Renal pelvis (tissue), 4 donors: ENCODE results near the gene ARHGEF3. TPM values are rescaled to one million over a fixed set of nuclear protein-coding genes. Genes with fewer than 3 reads are reported as not detected.
"Not testable (repeated sequence)": the region's sequence is repeated elsewhere in the genome, so short reads cannot be mapped to it uniquely, and the experiment has no call there.

Experiments
- DNase-seq: peaks from one replicate; pipeline ENCODE4 v3.0.0-alpha.2; 2013
- polyA plus RNA-seq, 3 donors: library from polyadenylated mRNA; unstranded; fragments of 120-200 nt; gene quantifications; one replicate each; pipeline ENCODE4 v1.2.1, GENCODE V29; 2013; ENCODE audit not compliant: insufficient read length in 3 of 3

Gene ARHGEF3
- polyA plus RNA-seq, 3 donors: 73.5 to 86.4 (median 77.8) TPM

- DNase-seq: peak; percentile 61
Measured at GRCh38 chr3:56748663-56749231, 53.0 kb downstream of the ARHGEF3 start.

DNA sequence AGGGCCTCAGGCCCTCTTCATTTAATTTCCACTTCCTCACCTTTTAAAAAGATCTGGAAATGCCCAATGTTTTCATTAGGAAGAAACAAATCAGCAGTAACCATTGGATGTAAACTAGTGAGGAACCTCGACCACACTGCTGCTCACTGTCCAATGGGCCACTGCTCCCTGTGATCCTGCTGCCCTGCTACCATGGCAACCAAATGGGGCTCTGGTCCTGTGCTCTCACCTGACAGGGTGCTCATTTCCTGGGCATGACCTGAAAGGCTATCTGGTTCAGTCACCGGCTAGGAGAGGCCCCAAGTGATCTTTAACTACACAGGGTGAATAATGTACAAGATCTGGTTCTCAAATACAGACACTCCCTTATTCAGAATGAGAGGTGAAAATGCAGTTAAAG is 54.6 kb downstream of the ARHGEF3 start:
- DNase-seq: no peak

- DNase-seq: no peak
Measured at GRCh38 chr3:56744016-56744415, 57.7 kb downstream of the ARHGEF3 start.

DNA sequence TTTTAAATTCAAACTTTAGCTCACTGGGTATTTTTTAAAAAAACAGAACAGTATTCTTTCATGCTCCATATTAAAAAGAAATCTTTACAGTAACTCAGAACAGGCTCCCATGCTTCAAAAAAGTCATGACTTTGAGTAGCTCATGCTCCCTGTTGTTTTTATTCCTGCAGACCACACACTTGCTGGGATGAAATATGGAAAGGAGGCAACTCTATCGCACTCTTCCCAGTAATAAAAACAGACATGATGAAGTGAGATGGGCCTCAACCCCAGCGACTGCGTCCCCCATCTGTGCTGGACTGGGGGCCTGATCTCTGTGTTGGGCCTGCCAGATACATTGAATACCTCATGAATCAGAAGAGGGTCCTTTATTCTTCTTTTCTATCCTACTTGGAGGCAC is 58.9 kb downstream of the ARHGEF3 start:
- DNase-seq: no peak

DNA sequence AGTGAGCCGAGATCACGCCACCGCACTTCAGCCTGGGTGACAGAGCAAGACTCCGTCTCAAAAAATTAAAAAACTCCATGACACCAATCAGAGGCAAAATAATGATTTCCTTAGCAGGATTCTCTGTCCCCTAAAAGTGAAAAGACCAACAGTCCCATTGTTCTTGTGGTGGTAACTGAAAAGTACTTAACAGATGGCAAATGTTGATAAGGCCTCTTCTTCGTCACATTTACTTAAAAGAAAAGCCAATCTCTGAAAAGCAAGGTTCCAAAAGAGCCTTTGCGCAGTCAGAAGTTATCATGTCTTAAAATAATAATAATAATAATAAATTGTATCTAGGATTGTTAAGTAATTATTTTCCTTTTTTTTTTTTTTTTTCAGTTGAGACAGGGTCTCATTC is 62.7 kb downstream of the ARHGEF3 start:
- DNase-seq: no peak

- DNase-seq: no peak
Measured at GRCh38 chr3:56737006-56737405, 64.7 kb downstream of the ARHGEF3 start.

DNA sequence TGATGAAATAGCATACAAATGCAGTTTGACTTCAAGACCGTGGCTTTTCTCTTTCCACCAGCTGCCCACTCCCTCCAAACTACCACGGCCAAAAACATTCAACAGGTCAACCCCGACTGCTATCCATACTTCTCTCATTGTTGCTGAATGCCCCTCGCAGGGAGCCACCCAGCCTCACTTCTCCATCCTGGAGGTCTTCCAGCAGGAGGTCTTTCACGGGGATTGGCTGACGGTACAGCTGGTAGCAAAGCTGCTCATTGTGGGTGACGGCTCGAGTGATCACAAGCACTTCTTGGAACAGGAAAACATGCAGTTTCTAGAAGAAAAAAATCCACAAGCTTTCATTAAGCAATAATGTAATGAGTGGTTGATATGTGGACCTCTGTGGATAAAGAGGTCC is 69.6 kb downstream of the ARHGEF3 start:
- DNase-seq: no peak

GRCh38 chr3:56725175-56725574 is 76.6 kb downstream of the ARHGEF3 start:
- no peak for DNase-seq

- DNase-seq: peak; percentile 64
Measured at GRCh38 chr3:56724676-56725075, 77.1 kb downstream of the ARHGEF3 start.

GRCh38 chr3:56720849-56721248 is 80.9 kb downstream of the ARHGEF3 start:
- DNase-seq: peak; percentile 60

GRCh38 chr3:56718809-56719208 is 82.9 kb downstream of the ARHGEF3 start:
- not testable (repeated sequence) for DNase-seq

DNA sequence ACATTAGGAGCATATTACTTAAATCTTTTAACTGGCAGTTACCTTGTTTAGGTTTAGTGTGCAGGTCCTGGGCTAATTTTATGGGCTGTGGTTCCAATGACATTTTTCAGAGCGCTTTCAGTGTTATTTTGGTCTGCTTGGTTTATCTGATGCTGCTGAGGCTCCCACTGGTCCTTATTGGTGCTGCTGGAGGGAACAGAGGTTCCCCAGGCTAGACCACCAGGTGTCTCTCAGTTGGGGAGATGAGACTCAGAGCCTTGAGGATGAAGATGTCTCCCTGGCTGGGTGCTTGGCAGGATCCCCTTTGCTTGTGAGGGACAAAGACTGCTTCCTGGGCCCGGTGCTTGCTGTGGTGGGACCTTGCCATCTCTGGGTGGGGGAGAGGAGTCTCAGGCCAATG is 90.4 kb downstream of the ARHGEF3 start:
- DNase-seq: no peak

GRCh38 chr3:56707412-56707811 is 94.3 kb downstream of the ARHGEF3 start:
- DNase-seq: not testable (repeated sequence)

- DNase-seq: no peak
Measured at GRCh38 chr3:56706629-56707028, 95.1 kb downstream of the ARHGEF3 start.

DNA sequence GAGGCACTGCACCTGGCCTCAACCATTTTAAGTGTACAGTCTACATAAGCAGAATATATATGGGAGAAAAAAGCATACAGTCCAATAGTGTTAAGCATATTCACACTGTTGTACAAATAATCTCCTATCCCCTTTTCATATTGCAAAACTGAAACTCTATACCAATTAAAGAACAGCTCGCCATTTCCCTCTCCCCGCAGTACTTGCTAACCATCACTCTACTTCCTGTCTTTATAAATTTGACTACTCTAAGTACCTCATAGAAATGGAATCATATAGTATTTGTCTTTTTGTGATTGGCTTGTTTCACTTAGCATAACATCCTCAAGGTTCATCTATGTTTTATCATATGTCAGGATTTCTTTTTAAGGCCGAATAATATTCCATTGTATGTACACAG is 97.0 kb downstream of the ARHGEF3 start:
- DNase-seq: no peak

GRCh38 chr3:56702490-56703315 is 99.0 kb downstream of the ARHGEF3 start:
- peak; percentile 63 for DNase-seq

- no peak for DNase-seq
Measured at GRCh38 chr3:56700151-56700550, 101.6 kb downstream of the ARHGEF3 start.

DNA sequence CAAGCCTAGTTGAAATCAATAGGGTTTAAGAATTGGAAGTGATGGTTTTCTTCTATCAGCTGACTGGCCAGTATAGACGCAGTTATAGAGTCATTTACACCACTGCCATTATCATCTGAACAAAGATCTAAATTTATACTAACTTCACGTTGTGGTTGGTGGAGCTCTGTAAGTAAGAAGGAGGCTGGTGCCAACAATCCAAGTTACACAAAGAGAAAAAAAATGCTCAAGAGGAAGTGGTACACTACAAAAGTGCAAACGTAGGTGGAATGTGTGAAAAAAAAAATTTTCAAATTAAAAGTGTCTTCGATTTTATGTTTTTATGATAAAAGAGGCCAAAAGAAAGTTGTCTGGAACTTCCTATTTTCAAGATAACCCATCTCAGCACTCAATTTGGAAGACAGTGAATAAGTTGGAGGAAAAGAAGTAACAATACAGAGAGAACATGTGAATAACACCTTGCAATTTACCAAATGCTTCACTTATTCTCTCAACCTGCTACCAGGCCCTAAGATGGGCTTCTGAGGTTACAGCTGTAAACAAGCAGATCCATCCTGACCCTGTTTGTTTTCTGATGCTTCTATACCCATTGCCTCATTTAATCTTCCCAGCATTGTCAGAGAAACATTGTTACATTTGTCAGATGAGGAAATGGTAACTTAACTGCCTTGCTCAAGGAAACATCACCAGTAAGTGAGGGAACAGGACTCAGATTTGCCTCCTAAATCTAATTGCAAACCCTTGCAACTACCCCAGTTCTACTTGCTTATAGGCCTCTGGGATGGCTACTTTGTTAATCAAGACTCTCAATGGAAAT is 106.7 kb downstream of the ARHGEF3 start:
- DNase-seq: no peak

- DNase-seq: no peak
Measured at GRCh38 chr3:56693750-56694149, 108.0 kb downstream of the ARHGEF3 start.

DNA sequence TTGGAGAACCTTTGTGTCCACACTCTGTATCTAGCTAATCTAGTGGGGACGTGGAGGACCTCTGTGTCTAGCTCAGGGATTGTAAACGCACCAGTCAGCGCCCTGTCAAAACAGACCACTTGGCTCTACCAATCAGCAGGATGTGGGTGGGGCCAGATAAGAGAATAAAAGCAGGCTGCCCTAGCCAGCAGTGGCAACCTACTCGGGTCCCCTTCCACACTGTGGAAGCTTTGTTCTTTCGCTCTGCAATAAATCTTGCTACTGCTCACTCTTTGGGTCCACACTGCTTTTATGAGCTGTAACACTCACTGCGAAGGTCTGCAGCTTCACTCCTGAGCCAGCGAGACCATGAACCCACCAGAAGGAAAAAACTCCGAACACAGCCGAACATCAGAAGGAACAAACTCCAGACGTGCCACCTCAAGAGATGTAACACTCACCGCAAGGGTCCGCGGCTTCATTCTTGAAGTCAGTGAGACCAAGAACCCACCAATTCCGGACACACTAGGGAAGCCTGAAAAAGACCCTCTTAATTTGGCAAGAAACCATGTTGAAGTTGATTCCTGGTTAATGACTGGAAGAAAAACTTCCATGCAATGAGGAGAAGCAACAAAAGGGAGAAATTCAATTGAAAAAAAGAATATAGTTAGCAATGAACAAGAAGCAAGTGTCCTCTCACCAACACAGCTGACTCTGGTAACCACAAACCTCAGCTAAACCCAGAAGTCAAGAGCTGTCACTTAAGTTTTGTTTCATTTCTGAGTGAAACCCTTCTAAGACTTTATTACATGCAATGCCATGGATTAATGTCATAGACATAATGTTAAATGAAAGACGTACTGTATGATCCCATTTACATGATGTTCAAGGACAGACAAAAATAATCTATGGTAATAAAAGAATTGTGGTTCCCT is 109.0 kb downstream of the ARHGEF3 start:
- not testable (repeated sequence) for DNase-seq

- not testable (repeated sequence) for DNase-seq
Measured at GRCh38 chr3:56692001-56692365, 109.8 kb downstream of the ARHGEF3 start.
